ENCODE results near the gene MSI2.

DNA sequence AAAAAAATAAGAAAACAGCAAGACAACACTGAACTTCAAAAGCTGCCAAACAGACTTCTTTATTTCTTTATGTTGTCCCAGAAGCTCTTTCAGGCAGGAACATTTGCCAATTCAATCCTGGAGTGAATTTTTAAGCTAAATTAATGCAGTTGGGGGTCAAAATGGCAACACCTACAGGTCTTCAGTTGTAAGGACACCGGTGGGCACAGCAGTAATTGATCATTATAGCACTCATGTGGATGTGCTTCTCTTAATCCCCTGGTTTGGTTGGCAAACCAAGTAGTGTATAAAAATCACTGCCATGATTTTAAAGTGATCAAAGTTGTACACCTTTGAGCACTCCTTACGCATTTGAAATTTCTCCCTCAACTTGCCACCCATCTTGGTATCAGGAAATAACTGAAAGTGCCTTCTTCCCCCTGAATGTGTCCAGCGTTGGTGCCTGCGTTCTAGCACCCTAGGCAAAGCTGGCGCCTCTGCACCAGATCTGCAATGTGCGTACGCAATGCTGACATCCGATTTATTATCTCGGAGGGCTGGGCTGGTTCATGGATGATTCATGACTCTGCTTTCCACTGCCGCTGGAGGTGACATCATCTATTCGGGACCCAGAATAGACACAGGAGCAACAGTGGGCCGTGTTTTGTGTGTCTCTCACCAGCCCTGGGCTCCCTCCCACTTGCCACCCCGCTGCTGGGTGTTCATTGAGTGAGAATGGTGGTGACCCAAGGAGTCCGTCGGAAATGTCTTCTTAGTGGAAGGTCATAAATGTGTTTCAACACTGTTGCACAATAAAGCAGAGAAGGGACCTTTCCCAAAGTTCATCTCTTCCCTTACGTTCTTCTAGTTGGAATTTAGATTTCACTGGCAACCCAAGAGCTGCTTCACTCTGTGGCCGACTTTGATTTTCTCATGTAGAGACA is 285.4 kb downstream of the MSI2 start:
- TF ChIP-seq, protein P1, sequence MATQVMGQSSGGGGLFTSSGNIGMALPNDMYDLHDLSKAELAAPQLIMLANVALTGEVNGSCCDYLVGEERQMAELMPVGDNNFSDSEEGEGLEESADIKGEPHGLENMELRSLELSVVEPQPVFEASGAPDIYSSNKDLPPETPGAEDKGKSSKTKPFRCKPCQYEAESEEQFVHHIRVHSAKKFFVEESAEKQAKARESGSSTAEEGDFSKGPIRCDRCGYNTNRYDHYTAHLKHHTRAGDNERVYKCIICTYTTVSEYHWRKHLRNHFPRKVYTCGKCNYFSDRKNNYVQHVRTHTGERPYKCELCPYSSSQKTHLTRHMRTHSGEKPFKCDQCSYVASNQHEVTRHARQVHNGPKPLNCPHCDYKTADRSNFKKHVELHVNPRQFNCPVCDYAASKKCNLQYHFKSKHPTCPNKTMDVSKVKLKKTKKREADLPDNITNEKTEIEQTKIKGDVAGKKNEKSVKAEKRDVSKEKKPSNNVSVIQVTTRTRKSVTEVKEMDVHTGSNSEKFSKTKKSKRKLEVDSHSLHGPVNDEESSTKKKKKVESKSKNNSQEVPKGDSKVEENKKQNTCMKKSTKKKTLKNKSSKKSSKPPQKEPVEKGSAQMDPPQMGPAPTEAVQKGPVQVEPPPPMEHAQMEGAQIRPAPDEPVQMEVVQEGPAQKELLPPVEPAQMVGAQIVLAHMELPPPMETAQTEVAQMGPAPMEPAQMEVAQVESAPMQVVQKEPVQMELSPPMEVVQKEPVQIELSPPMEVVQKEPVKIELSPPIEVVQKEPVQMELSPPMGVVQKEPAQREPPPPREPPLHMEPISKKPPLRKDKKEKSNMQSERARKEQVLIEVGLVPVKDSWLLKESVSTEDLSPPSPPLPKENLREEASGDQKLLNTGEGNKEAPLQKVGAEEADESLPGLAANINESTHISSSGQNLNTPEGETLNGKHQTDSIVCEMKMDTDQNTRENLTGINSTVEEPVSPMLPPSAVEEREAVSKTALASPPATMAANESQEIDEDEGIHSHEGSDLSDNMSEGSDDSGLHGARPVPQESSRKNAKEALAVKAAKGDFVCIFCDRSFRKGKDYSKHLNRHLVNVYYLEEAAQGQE (IDR thresholded peaks at IDR 0.05; ENCODE audit: unreplicated experiment) = no peak
- TF ChIP-seq, protein P2, sequence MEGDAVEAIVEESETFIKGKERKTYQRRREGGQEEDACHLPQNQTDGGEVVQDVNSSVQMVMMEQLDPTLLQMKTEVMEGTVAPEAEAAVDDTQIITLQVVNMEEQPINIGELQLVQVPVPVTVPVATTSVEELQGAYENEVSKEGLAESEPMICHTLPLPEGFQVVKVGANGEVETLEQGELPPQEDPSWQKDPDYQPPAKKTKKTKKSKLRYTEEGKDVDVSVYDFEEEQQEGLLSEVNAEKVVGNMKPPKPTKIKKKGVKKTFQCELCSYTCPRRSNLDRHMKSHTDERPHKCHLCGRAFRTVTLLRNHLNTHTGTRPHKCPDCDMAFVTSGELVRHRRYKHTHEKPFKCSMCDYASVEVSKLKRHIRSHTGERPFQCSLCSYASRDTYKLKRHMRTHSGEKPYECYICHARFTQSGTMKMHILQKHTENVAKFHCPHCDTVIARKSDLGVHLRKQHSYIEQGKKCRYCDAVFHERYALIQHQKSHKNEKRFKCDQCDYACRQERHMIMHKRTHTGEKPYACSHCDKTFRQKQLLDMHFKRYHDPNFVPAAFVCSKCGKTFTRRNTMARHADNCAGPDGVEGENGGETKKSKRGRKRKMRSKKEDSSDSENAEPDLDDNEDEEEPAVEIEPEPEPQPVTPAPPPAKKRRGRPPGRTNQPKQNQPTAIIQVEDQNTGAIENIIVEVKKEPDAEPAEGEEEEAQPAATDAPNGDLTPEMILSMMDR (conservative IDR thresholded peaks at IDR 0.05; ENCODE audit: low read depth in 2 of 2) = 0 out of 4 replicates have a peak, but pooled peaks of 1 of the 2 experiments have one; percentile 13
- no peak for TF ChIP-seq POLR2AphosphoS5 (IDR thresholded peaks at IDR 0.05; ENCODE audit: low read depth)

All from GM23338 (cell line).